ENCODE data around the gene KCNK4. TPM values are rescaled to one million over a fixed set of nuclear protein-coding genes. Genes with fewer than 3 reads are reported as not detected.

KCNK4 gene
- total and polyA plus RNA-seq, 2 of the 13 experiments (the other 11 are each of a cell fraction or from before 2014, with no cell fraction given): not detected

- TF ChIP-seq GLI4 (CRISPR knock-in tag; IDR thresholded peaks at IDR 0.05; ENCODE audit: borderline replicate concordance) (no peak; the same call in 1 of the 2 replicates), SOX6 (IDR thresholded peaks at IDR 0.05) (no peak), SOX6 (CRISPR knock-in tag; IDR thresholded peaks at IDR 0.05) (peak; percentile 49), HNRNPUL1 (IDR thresholded peaks at IDR 0.05; ENCODE audit: low read depth, low read length) (no peak), NFE2 (CRISPR knock-in tag; IDR thresholded peaks at IDR 0.05) (no peak), TOPORS (CRISPR knock-in tag; IDR thresholded peaks at IDR 0.05) (no peak), MTF1 (CRISPR knock-in tag; IDR thresholded peaks at IDR 0.05) (no peak), ZMYM2 (CRISPR knock-in tag; IDR thresholded peaks at IDR 0.05) (peak; percentile 65; the same call in 1 of the 2 replicates), ZBTB8A (CRISPR knock-in tag; IDR thresholded peaks at IDR 0.05; ENCODE audit: borderline replicate concordance, low read depth) (no peak), KDM3A (CRISPR knock-in tag; IDR thresholded peaks at IDR 0.05; ENCODE audit: low read depth) (0 out of 2 replicates have a peak, but pooled peaks have one; percentile 50), XRCC5 (optimal IDR thresholded peaks at IDR 0.05; ENCODE audit: low read length) (peak; percentile 81), MBNL3 (CRISPR knock-in tag; conservative IDR thresholded peaks at IDR 0.05) (no peak), GZF1 (CRISPR knock-in tag; IDR thresholded peaks at IDR 0.05) (peak; percentile 79; the same call in 1 of the 2 replicates), ZNF770 (CRISPR knock-in tag; IDR thresholded peaks at IDR 0.05) (peak; percentile 52; the same call in 1 of the 2 replicates), KMT2A (CRISPR knock-in tag; IDR thresholded peaks at IDR 0.05) (peak; percentile 35; the same call in 1 of the 2 replicates), HDAC2 (CRISPR knock-in tag; IDR thresholded peaks at IDR 0.05) (peak; percentile 33; the same call in 1 of the 2 replicates), PLRG1 (conservative IDR thresholded peaks at IDR 0.05) (no peak), TEAD3 (CRISPR knock-in tag; optimal IDR thresholded peaks at IDR 0.05; ENCODE audit: borderline replicate concordance) (no peak), LRRFIP1 (CRISPR knock-in tag; conservative IDR thresholded peaks at IDR 0.05) (no peak), TRAFD1 (CRISPR knock-in tag; IDR thresholded peaks at IDR 0.05; ENCODE audit: borderline replicate concordance) (no peak), KDM5B (CRISPR knock-in tag; IDR thresholded peaks at IDR 0.05; ENCODE audit: borderline replicate concordance) (peak; percentile 71), RCOR2 (CRISPR knock-in tag; IDR thresholded peaks at IDR 0.05) (no peak), ZNF580 (CRISPR knock-in tag; IDR thresholded peaks at IDR 0.05; ENCODE audit: borderline replicate concordance, low read depth) (peak; percentile 37; the same call in 1 of the 2 replicates), SNAPC2 (CRISPR knock-in tag; IDR thresholded peaks at IDR 0.05) (no peak), KLF6 (CRISPR knock-in tag; IDR thresholded peaks at IDR 0.05) (no peak)
Measured at GRCh38 chr11:64305691-64306562, 14.8 kb downstream of the KCNK4 start (continued).

All from HepG2 (cell line).